SW 1271 (cell line): ENCODE results near the gene CDH12.
A peak's percentile ranks its signal among the peaks of the same experiment; 100 is the strongest.
"Not testable (repeated sequence)": the region's sequence is repeated elsewhere in the genome, so short reads cannot be mapped to it uniquely, and the experiment has no call there.

ENCODE experiments used
- DNase-seq, 2 experiments: peaks; one replicate each; lab custom pipeline; 2025; lab: John Stamatoyannopoulos, UW

CDH12 gene

GRCh38 chr5:22649074-22649473, 204.1 kb downstream of the CDH12 start:
- DNase-seq: no peak

- DNase-seq: no peak
Measured at GRCh38 chr5:22644859-22645258, 208.3 kb downstream of the CDH12 start.

- DNase-seq: no peak
Measured at GRCh38 chr5:22643356-22643755, 209.8 kb downstream of the CDH12 start.

- no peak for DNase-seq
Measured at GRCh38 chr5:22631683-22632082, 221.5 kb downstream of the CDH12 start.

GRCh38 chr5:22627029-22627428, 226.1 kb downstream of the CDH12 start:
- no peak for DNase-seq

GRCh38 chr5:22625451-22625850, 227.7 kb downstream of the CDH12 start:
- no peak for DNase-seq

- no peak for DNase-seq
Measured at GRCh38 chr5:22621084-22621483, 232.1 kb downstream of the CDH12 start.

- no peak for DNase-seq
Measured at GRCh38 chr5:22615964-22616363, 237.2 kb downstream of the CDH12 start.

GRCh38 chr5:22614486-22615094, 238.6 kb downstream of the CDH12 start:
- DNase-seq: no peak

GRCh38 chr5:22612928-22613327, 240.2 kb downstream of the CDH12 start:
- no peak for DNase-seq

GRCh38 chr5:22611327-22611726, 241.8 kb downstream of the CDH12 start:
- DNase-seq: no peak

GRCh38 chr5:22607498-22607897, 245.6 kb downstream of the CDH12 start:
- DNase-seq: not testable (repeated sequence)

- no peak for DNase-seq
Measured at GRCh38 chr5:22605473-22605872, 247.7 kb downstream of the CDH12 start.

GRCh38 chr5:22604711-22605110, 248.4 kb downstream of the CDH12 start:
- DNase-seq: no peak

- no peak for DNase-seq
Measured at GRCh38 chr5:22598796-22599195, 254.3 kb downstream of the CDH12 start.

GRCh38 chr5:22596404-22596970, 256.7 kb downstream of the CDH12 start:
- peak; percentile 14 to 83 for DNase-seq

GRCh38 chr5:22594491-22594890, 258.7 kb downstream of the CDH12 start:
- DNase-seq: no peak

- DNase-seq: no peak
Measured at GRCh38 chr5:22593592-22593991, 259.6 kb downstream of the CDH12 start.

- DNase-seq: no peak
Measured at GRCh38 chr5:22591461-22591860, 261.7 kb downstream of the CDH12 start.

GRCh38 chr5:22590677-22591268, 262.4 kb downstream of the CDH12 start:
- DNase-seq: no peak

- DNase-seq: no peak
Measured at GRCh38 chr5:22577711-22578110, 275.4 kb downstream of the CDH12 start.

GRCh38 chr5:22577006-22577405, 276.1 kb downstream of the CDH12 start:
- DNase-seq: no peak

GRCh38 chr5:22572941-22573340, 280.2 kb downstream of the CDH12 start:
- no peak for DNase-seq

GRCh38 chr5:22567983-22568382, 285.2 kb downstream of the CDH12 start:
- DNase-seq: no peak
